Dermis blood vessel endothelial cell (primary cell): ENCODE data around the gene ASXL1. TPM values are rescaled to one million over a fixed set of nuclear protein-coding genes. Genes with fewer than 3 reads are reported as not detected.

Source experiments
- DNase-seq: peaks from one replicate; pipeline ENCODE4 v3.0.0; 2010
- total RNA-seq: library from RNA; depleted of rRNA; stranded (reverse); fragments of >200 nt; gene quantifications from 2 replicates; pipeline ENCODE4 v1.2.3, GENCODE V29; 2014

Gene ASXL1
- total RNA-seq, 1 donor from 2014 or later = 53.4 TPM

DNA sequence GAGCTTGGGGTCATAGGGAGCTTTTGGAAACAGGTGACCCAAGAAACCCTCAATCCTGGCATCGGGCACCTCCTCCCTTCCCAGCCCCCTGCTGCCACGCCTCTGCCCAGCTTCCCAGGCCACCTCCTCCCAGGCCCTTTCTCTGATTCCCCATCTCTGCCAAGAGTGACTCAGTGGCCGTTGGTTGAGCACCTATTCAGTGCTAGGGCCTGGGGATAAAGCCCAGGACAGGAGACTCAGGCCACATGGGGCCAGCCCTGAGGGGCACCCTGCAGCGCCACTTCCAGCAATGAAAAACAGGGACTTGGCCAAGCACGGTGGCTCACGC is 110.1 kb downstream of the ASXL1 start:
- DNase-seq = no peak

GRCh38 chr20:32468860-32469259 is 110.7 kb downstream of the ASXL1 start:
- DNase-seq = peak; percentile 38

- DNase-seq = peak; percentile 99
These were observed 112.1 kb downstream of the ASXL1 start for GRCh38 chr20:32470025-32470861.

GRCh38 chr20:32470940-32471339 is 112.8 kb downstream of the ASXL1 start:
- no peak for DNase-seq

DNA sequence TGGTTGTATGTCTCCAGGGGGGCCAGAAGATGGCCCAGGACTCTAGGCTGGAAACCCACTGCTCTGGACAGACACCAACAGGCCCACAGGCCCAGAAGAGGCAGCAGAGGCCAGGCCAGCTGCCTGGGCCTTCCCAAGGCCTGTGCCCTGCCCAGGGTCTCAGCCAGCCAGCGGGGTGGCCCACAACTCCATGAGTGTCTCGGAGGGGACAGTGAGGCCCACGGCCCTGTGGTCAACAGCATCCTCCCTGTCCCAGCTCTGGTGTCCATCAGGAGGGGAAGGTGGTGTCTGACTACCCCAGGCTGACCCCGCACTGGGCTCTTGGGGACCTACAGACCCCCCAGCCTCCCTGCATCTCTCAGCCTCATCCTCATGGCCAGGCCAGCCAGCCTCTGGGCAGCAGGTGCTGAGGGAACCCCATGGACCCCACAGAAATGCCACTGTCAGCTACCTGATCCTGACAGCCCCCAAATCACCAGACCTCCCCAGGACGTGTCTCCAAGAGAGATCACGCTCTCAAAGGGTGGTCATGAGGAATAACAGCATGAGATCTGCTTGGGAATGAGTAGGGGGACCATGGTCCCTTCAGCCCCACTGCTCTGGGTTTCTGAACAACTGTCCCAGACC is 114.6 kb downstream of the ASXL1 start:
- no peak for DNase-seq

GRCh38 chr20:32473231-32474008 is 115.3 kb downstream of the ASXL1 start:
- no peak for DNase-seq

DNA sequence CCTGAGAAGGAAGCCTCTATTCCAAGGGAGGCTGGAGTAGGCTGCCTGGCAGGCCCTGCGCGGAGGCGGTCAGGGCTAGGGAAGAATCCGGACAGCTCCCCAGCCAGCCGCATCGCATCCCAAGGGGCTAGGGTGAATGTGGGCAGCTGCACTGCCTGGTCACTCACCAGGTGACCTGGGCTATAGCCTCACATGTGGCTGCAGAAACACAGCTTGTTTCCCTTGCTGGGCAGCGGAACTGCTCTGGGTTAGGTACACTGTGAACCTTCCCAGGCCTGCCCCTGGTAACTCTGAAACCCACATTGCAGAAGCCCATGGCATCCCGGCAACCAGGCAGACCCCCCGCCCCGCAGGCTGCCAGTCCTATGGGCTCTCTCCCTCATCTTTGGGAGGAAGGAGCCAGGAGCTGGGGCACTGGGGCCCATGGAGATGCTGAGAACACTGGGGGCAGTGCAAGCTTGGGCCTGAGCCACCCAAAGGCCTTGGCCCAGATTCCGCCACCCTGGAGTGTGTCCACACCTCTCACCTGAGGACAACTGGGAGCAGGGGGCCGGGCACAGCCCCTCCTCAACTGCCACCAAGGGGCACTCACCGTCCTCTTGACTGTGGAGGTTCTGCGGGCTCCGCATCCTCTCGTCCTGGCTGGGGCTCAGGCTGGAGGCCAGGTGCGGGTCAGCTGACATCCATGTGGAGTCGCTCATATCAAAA is 116.0 kb downstream of the ASXL1 start:
- peak; percentile 53 for DNase-seq

DNA sequence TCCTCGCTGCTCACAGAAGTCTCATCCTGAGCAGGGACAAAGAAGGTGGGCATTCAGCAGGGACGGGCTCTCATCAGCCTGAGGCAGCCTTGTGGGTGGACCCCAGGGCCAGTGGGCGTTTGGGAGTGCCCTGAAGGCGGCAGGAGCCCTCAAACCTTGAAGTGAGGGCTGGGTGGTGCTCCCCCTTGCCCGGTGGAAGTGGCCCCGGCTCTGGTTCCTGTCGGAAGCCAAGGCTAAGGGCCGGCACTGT is 116.5 kb downstream of the ASXL1 start:
- DNase-seq = no peak

- DNase-seq = peak; percentile 85
These were observed 117.1 kb downstream of the ASXL1 start for GRCh38 chr20:32474967-32475811.

DNA sequence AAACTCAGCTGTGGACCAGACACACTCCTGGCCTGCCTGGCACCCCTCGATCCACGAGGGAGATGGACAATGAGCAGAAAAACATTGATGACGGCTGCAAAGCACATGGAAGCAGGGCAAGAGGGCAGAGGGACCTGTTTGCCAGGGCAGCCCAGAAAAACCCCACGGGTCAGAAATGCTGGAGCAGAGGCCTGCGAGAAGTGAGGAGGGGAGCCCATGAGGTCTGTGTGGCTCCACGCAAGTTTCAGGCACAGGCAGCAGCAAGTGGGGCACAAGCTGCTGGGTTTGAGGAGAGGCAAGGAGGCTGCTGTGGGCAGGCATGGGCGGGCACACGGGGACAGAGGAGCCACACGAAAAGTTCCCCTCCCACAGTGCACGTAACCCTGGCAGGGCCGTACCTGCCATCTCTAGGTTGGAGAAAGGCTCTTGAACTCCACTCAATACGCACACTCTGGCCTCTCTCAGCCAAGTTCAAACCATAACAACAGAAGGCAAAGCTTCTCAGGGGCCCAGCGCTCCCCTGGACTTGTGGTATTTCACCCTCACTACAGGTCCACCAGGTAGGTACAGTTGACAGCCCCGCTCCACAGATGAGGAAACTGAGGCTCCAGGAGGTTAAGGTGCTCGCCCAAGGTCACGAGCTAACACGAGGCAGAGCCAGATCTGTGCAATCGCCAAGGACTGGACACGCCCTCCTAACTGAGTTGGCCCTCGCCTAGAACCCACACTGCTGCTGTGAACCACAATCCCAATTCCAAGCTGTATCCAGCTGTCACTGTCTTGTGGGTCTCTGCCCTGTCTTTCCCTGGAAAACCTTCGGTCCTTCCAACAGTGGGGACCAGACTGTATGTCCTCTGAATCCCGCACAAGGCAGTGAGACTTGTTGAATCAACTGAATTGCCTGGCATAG is 118.8 kb downstream of the ASXL1 start:
- no peak for DNase-seq

DNA sequence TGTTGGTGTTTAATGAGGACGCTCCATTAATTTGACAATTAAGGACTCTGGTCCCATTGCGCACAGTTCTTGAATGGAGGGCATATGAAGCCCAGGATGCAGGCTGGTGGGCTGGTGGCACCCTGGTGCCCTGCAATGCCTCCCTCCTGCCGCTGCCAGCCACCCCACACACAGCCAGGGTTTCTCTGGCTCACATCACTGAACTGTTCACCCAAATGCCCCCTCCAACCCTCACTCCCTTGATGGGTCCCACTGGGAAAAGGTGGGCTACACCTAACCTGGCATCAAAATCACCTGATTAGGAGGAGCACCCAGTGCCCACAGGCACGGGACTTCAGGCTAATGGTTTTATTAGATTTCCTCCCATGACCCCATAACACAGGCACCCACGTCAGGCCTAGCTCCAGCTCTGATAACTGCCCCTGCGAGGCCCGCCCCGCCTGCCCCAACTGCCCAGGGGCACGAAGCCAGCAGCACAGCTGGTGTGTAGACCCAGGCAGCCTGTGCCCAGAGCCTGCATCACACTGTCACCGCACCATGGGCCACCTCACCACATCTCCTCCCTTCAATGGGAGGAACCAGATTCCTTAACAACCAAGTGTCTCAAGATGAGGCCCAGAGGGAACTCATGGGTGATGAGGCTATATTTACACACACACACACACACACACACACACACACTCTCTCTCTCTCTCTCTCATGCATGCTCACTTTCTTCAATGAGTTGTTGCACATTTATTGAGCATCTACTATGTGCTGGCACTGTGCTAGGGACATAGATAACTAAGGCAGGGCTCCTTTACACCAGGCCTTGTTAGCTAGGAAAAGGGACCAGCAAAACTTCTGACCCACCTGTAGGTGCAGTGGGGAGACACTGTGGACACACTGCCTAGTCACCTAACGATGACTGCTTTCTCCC is 119.7 kb downstream of the ASXL1 start:
- no peak for DNase-seq

GRCh38 chr20:32478576-32478975 is 120.4 kb downstream of the ASXL1 start:
- DNase-seq = no peak

DNA sequence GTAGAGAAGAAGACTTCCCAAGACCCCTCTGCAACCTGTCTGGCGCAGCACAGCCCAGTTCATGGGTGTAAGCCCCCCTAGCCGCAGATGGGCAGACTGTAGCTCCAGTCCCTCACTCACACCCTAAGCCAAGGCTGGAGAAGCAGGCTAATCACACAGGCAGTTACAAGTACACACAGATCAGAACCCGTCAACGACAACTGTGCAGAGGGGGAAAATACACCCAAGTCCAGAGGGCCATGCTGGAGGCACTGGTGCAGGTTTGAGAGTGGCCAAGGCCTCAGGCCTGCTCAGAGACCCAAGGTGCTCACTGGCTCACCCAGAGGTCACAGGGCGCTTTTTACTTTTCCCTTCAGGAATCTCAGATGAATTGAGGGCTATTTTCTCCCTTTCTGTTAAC is 120.9 kb downstream of the ASXL1 start:
- DNase-seq = no peak

DNA sequence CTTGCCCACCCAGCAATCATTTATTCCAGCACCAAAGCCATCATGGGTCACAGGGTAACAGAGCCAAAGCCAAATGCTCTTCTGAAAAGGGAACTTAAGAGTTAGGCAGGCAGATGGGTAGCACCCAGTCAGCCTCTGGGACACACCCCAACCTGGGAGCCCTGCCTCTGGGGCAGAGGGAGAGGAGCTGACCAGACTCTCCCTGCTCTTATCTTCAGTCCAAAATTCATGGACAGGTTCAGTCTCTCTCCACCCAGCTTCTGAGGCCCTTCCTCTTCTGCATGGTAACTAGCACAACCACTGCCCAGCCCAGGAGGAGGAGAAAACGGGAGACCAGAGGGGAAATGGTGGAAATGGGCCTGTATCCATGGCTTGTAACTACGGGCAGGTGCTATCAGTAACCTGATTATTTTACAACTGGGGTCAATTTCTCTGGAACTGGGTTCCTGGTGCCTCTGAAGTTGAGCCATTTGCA is 121.6 kb downstream of the ASXL1 start:
- no peak for DNase-seq

- DNase-seq = peak; percentile 56
These were observed 122.5 kb downstream of the ASXL1 start for GRCh38 chr20:32480371-32481241.

DNA sequence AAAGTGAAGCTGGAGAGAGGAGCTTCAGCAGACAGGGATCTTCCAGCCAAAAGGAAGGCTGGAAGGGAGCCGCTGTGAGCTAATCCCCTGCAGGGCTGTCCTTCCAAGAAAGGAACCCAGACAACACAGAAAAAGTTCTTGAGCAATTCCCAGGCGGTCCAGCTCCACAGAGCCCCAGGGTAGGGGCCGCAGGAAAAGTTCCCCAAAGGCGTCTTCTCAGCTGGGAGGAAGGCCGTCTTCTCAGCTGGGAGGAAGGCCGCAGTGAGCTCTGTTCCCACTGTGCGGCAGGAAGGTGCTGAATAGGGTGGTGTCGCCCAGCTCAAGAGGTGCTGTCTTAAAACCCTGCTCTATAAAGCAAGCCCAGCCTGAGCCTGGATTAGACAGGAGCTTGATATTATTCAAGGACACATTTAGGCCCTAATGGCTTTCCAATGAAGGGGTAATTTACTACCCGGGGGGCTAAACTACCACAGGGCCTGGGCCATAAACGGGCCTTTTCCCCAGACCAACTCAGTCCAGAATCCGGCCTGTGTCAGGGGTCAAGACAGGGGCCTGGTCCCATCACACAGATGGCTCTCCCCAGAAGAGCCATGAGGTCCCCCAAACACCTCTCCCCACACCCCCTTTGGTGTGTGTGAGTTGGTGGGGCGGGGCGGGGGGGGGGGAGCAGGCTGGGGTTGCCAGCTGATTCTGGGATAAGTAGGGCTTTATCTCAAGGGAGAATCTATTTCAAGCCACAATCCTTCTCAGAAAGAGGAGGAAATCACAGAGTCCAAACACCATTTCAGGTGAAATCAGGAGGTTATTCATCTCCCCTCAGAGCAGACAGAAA is 123.4 kb downstream of the ASXL1 start:
- DNase-seq = no peak

GRCh38 chr20:32482143-32482441 is 124.0 kb downstream of the ASXL1 start:
- DNase-seq = no peak
